ENCODE data around the gene THEMIS.

DNA sequence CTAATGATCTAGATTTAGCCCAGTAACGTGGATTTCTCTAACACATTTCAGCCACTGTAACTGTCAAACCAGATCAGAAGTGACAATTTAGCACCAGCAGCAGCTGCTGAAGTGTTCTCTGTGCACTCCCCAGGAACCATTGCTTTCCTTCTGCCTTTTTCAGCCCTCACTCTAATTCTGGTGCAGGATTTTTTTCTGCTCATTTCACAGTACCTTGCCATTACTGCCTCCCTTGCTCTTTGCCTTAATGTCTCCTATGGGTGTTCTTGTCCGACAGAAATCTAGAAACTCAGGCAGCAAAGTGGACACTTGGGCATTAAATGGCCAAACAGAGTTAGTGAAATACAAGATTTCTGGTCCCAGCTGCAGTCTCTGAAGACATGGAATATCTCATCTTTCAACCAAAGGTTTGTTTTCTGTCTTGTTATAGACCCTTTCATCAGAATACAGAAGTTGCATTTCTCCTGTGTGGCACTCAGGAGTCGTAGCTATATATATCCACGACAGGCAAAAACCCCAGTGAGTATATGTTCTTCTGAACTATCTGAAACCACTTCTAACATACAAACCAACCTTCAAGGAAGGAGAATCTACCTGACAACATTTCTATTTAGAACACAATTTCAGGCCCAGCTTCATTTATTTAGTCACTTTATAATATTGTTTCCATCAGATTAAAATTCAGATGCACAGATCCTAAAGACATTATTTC, 92.9 kb downstream of the THEMIS start:
- TF ChIP-seq CTCF (IDR thresholded peaks at IDR 0.05) (no peak), POLR2A (IDR thresholded peaks at IDR 0.05) (no peak), POLR2AphosphoS5 (IDR thresholded peaks at IDR 0.05) (no peak)

Data from prostate gland (tissue), 2 donors.